Endothelial cell of umbilical vein (primary cell): Measurements from ENCODE around the gene SRP9.

Experiments used
- JUN ChIP-seq: IDR thresholded peaks from 2 replicates; pipeline ENCODE4 v1.6.1; 2011; ENCODE audit warnings: borderline replicate concordance, low read depth; ENCODE audit not compliant: insufficient read length, insufficient read depth
- POLR2A ChIP-seq: IDR thresholded peaks from 2 replicates; pipeline ENCODE4 v1.6.1; 2012; ENCODE audit warnings: low read depth, mild to moderate bottlenecking, control low read depth, low read length
- POLR2AphosphoS5 ChIP-seq: IDR thresholded peaks from 2 replicates; pipeline ENCODE4 v1.6.1; 2012; ENCODE audit warnings: low read depth, mild to moderate bottlenecking, control low read depth, low read length, moderate library complexity; ENCODE audit not compliant: insufficient read depth
- TF ChIP-seq, protein P1 (sequence below), 2 donors: IDR thresholded peaks; 1 replicate in 1 of 2; 2 replicates in 1 of 2; pipeline ENCODE4 v1.5.1; 2011; ENCODE audit warnings: low read length in 2 of 2, mild to moderate bottlenecking in 2 of 2, moderate library complexity in 2 of 2, control low read depth in 1 of 2, inconsistent platforms in 1 of 2, low read depth in 1 of 2; ENCODE audit not compliant: insufficient read depth in 1 of 2; ENCODE audit errors: extremely low read depth in 1 of 2

DNA sequence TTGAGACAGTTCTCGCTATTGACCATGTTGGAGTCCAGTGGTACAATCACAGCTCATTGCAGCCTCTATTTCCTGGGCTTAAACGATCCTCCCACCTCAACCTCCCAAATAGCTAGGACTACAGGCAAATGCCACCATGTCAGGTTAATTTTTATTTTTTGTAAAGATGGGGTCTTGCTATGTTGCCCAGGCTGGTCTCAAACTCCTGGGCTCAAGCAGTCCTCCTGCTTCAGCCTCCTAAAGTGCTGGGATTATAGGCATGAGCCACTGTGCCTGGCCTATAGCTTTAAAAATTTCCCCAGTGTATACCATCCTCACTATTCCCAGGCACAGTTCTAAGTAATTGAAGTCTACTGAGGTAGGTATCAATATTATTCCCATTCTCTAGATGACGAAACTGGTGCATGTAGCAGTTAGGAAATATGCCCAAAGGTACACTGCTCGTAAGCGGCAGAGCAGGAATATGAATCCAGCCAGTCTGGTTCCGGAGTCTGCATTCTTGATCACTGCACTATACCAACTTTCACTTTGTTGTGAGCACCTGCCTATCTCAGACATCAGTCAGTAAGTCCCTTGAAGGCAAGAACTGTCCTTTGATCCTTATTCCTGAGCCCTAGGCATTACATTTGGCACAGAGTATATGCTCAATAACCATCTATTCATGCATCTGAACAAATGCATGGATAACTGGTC is 11.5 kb upstream of the SRP9 start:
- TF ChIP-seq, protein P1, sequence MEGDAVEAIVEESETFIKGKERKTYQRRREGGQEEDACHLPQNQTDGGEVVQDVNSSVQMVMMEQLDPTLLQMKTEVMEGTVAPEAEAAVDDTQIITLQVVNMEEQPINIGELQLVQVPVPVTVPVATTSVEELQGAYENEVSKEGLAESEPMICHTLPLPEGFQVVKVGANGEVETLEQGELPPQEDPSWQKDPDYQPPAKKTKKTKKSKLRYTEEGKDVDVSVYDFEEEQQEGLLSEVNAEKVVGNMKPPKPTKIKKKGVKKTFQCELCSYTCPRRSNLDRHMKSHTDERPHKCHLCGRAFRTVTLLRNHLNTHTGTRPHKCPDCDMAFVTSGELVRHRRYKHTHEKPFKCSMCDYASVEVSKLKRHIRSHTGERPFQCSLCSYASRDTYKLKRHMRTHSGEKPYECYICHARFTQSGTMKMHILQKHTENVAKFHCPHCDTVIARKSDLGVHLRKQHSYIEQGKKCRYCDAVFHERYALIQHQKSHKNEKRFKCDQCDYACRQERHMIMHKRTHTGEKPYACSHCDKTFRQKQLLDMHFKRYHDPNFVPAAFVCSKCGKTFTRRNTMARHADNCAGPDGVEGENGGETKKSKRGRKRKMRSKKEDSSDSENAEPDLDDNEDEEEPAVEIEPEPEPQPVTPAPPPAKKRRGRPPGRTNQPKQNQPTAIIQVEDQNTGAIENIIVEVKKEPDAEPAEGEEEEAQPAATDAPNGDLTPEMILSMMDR (IDR thresholded peaks at IDR 0.05; ENCODE audit: extremely low read depth in 1 of 2, insufficient read depth in 1 of 2, low read depth in 1 of 2, low read length in 2 of 2) = no peak
- TF ChIP-seq POLR2A (no peak), POLR2AphosphoS5 (no peak), JUN (no peak)
